ENCODE results near the gene OR6C75.
"Not testable (repeated sequence)": the region's sequence is repeated elsewhere in the genome, so short reads cannot be mapped to it uniquely, and the experiment has no call there.

OR6C75 gene

DNA sequence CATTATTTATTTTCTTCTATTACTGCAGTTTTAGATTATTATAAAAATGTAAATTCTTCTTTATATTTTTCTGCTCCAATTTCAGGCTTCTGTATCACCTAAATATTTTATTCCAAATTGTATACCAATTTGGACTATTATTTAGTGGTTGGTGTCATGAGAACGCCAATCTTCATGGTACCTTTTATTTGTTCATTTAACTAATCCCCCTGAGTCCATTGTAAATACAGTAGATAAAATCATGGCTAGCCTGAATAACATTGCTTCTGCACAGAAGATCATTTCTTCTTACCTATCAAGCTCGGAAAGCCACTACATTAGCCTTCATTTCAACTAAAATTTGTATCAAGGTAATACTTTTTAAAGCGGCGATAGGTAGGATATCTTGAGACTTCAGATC, at the start of gene OR6C75:
Gene OR6C75, plus strand, starts transcription at position 301 of the 400 bp plus-strand sequence. CDS start 2,136 bp downstream, outside the sequence.
- no peak for DNase-seq

DNA sequence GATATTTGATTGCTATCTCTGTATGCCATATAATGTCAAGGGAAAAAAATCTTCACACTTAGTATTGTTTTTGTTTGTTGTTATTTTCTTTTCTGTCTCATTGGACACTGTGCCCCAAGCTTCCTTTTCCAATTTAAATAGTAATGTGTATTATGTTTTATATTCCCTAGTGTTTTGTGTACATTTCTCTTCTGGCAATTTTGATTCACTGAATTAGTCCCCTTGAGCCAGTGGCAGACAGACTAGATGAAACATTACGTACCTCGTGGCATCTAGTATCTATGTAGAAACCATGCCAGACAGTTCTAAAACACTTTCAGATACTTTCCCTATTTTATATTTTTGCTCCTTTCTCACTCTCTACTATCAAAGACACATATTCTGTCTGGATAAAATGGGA, 48.7 kb upstream of the OR6C75 start, which contains the start of gene OR6C1:
Gene OR6C1, plus strand, starts transcription at position 301 of the 400 bp plus-strand sequence. CDS start 6,257 bp downstream, outside the sequence.
- DNase-seq, result no peak

DNA sequence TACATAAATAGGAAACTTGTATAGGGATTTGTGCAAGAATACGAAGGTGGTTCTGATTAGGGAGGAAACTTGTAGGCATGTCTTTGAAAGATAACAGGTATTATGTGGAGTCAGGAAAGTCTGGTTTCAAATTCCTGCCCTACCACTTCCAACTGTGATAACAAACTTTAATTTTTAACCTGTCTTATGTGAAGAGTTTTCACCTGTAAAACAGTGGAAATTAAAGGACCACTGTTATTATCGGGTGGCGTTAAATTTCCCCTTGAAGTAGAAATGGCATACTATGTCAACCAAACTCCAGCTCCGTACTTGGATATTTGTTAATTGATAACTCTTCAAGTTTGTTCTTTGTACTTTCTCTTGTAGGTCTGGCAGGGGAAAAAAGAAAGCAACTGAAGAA, 42.6 kb upstream of the OR6C75 start:
- DNase-seq, result no peak

DNA sequence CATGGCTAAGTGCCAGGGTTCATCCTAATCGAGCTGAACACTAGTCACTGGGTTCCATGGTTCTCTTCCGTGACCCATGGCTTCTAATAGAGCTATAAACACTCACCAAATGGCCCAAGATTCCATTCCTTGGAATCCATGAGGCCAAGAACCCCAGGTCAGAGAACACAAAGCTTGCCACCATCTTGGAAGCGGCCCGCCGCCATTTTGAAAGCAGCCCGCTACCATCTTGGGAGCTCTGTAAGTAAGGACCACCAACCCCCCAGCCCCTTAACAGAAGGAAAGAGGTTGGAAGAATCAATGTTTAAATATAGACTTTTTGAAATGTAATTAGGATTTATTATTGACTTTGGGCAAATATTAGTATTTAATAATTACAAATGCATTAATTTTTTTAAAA, 37.0 kb upstream of the OR6C75 start:
- DNase-seq, result not testable (repeated sequence)

DNA sequence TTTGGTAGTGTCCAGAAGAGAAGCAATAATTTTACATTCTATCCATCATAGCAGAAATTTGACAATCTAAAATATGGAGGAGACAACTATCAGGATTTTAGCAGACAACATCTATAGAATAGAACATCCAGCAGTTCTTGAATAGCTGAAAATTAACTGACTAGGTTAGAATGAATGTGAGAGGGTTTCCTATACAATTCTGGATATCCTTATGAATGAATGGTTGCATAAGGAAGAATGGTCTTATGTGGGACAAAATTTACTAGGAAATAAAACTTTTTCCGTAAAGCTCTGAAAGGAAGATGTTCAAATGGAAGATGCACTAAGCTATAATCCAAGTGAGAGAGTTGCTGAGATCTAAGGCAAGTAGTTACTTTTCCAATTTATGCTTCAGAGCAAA, 32.3 kb upstream of the OR6C75 start, which contains the start of gene OR6C3:
Gene OR6C3, plus strand, starts transcription at position 301 of the 400 bp plus-strand sequence. CDS start 955 bp downstream, outside the sequence.
- no peak for DNase-seq

DNA sequence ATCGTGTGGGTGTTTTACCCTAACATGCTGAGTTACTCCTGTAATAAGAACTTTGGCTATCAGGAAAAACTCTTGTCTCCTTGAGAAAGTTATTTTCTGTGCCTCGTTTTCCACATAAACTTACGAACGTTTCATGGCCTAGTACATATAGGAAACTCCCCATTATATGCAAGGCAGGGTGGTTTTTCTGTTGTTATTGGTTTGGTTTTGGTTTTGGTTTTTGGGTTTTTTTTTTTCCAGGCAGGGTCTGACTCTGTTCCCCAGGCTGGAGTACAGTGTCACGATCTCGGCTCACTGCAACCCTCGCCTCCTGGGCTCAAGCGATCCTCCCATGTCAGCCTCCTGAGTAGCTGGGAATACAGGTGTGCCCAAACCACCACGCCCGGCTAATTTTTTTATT, 26.8 kb upstream of the OR6C75 start:
- DNase-seq, result no peak

DNA sequence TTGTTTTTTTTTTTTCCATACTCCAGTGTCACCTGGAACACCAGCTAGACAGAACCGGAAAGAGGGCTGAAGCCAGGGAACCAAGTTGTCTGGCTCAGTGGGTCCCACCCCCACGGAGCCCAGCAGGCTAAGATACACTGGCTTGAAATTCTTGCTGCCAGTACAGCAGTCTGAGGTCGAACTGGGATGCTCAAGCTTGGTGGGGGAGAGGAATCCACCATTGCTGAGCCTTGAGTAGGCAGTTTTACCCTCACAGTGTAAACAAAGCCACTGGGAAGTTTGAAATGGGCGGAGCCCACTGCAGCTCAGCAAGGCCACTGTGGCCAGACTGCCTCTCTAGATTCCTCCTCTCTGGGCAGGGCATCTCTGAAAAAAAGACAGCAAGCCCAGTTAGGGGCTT, 7.4 kb upstream of the OR6C75 start:
- DNase-seq, result not testable (repeated sequence)

DNA sequence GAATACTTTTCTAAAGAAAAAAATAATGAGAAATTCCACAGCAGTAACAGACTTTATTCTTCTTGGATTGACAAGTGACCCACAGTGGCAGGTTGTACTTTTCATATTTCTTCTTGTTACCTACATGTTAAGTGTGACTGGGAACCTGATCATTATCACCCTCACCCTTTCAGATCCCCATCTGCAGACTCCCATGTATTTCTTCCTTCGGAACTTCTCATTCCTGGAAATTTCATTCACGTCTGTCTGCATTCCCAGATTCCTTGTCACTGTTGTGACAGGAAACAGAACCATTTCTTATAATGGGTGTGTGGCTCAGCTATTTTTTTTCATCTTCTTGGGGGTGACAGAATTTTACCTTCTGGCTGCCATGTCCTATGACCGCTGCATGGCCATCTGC, 2.3 kb downstream of the OR6C75 start:
- no peak for DNase-seq

DNA sequence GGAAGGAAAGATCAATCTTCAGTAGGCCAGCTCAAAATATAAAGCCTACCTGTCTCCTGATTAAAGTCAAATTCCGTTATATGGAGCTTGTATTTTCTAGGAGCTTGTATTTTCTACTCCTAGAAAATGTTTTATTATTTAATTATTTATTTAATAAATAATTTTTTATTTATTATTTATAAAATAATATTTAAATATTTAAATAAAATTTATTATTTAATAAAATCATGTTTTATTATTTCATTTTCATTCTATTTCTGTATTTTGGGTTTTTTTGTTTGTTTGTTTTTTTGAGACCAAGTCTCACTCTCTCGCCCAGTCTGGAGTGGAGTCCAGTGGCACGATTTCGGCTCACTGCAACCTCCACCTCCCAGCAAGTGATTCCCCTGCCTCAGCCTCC, 9.7 kb downstream of the OR6C75 start:
- DNase-seq, result no peak

DNA sequence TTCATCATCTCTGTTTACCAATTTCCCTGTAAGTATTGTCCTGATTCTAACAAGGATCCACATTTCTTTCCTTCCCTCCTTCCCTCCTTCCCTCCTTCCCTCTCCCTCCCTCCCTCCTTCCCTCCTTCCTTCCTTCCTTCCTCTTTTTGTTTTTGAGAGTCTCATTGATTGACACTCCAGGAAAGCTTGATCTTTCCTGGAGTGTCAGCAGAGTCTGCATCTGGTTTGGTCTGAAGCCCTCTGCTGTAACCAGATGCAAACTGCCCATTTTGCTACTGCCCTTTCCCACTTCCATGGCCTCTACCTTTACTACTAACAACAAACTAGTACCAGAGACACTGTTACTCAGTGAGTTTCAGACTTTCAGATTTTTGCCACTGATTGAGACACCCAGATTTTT, 23.1 kb downstream of the OR6C75 start:
- DNase-seq, result no peak

DNA sequence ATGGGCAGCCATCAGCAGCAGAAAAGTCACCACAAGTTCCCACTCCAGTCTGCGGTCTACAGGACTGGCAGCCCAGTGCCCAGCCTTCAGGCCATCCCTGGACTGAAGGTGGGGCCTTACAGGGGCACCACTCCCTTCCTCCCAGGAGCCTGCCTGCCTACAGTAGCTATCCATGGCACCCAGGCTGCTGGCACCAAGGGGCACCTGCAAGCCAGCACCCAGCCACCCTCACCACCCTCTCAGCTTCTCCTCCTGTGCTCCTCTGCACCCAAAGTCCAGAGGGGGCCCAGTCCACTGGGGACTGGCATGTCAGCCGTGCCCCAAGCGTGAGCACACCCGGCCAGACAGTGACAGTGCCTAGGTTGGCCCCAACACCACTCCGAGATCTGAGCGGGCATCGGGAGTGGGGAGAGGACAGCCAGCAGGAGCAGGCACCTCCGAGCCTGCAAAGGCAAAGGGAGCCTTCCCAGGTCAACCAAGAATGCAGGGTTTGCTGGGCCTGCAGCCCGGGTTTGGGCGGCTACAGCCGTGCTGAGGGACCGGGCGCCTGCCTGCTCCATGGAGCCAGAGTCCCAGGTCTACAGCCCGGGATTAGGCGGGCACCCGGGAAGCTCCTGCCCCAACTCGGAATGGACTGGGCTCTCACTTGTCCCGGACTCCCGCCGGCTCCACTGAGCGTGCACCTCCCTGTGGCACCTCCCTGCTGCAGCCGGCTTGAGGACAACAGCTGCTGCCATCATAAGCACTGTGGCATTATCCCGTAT, 29.4 kb downstream of the OR6C75 start:
- DNase-seq, result no peak

DNA sequence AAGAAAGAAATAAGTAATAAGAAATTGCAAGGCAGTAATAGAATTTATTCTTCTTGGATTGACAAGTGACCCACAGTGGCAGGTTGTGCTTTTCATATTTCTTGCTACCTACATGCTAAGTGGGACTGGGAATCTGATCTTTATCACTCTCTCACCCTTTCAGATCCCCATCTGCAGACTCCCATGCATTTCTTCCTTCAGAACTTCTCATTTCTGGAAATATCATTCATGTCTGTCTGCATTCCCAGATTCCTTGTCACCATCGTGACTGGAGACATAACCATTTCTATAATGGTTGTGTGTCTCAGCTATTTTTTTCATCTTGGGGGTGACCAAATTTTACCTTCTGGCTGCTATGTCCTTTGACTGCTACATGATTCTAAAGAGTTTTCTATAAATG, 33.6 kb downstream of the OR6C75 start:
- DNase-seq, result no peak

DNA sequence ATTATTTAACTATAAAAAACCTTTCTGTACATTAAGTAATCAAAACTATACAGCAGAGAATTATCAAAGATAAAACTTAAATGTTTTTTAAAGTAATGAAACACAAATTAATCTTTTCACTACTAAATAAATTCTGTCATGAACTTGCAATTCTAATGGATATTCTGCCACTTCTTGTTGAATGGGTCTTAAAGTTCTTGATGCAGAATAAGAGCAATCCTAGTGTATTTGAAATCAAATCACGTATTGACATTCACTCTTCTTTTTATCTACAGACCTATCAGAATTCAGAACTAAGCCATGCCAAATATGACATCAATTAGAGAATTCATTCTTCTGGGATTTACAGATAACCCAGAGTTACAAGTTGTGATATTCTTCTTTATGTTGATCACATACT, 37.5 kb downstream of the OR6C75 start, which contains the start of gene OR6C65:
Gene OR6C65, plus strand, starts transcription at position 301 of the 400 bp plus-strand sequence. Its CDS starts 0 bp downstream, at position 301.
- DNase-seq, result no peak

DNA sequence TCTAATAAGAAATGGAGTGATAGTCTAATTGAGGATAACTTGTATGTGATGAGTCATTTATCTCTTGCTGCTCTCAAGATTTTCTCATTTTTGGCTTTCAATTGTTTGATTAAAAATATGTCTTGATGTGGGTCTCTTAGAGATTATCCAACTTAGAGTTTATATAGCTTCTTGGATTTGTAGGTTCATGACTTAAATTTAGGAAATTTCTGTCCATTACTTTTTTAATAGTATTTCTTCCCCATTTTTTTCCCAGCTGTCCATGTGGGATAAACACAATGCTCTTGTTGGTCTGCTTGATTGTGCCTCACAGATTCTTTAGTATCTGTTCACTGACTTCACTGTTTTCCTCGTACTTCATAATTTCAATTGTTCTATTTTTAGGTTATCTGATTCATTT, 45.1 kb downstream of the OR6C75 start:
- no peak for DNase-seq

DNA sequence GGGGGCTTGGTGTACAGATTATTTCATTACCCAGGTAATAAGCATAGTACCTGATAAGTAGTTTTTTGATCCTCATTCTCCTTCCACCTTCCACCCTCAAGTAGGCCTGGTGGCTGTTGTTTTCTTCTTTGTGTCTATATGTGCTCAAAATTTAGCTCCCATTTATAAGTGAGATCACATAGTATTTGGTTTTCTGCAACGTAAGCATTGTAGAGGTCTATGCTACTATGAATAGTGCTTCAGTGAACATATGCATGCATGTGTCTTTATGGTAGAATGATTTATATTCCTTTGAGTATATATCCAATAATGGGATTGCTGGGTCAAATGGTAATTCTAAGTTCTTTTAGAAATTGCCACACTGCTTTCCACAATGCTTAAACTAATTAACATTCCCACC, 46.4 kb downstream of the OR6C75 start:
- not testable (repeated sequence) for DNase-seq

DNA sequence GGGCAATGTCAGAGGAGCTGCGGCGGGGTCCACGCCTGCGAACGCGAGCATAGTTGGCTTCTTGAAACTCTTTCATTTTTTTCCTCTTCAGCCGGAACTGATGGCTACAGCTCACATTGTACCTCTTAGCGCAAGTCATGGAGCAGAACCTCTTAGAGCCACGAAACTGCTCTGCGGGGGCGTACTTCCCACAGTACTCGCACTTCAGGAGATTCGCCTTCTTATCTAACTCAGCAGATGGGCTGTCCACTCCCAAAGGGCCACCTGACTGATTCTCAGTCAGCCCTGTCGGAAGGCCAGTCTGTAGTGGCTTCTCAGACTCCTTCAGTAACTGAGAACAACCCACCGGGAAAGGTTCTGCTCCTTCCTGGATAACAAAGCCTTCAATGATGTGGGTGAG, 49.4 kb downstream of the OR6C75 start:
- DNase-seq, result not testable (repeated sequence)

DNA sequence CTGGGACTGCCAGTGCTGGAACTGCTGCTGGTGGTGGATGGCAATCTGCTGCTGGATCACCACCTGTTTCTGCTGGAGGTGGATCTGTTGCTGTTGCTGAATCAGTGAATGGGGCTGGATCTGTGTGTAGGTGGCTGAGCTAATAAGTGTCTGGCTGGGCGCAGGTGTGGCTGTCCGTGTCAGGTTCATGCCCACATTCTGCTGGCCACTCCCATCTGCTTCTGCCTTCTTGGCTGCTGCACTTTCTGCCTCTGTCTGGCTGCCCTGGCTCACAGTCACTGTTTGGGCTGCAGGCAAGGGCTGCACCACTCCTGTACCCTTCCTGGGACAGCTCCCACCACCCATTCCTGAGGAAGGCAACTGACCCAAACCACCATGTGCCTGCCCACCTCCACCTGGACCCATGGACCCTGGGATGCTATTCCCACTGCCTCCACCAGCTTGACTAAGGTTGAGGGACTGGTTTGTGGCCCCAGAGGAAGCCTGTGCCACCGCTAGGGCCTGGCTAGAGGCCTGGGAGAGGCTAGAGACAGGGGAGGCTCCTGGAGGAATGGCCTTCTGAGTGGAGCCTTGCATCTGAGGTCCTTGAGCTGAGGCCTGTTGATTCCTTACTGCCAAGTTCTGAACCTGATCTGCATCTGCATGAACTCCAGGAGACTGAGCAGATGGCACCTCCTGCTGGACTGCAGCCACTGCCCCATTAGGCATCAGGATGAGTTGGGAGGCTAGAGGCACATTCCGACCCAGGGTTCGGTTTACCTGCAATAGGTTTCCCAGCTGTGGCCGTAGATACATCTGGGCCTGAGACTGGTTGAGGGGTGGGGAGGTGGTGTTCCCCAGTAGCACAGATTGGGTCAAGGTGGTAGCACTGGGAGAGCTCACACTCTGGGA, 51.0 kb downstream of the OR6C75 start:
- not testable (repeated sequence) for DNase-seq

DNA sequence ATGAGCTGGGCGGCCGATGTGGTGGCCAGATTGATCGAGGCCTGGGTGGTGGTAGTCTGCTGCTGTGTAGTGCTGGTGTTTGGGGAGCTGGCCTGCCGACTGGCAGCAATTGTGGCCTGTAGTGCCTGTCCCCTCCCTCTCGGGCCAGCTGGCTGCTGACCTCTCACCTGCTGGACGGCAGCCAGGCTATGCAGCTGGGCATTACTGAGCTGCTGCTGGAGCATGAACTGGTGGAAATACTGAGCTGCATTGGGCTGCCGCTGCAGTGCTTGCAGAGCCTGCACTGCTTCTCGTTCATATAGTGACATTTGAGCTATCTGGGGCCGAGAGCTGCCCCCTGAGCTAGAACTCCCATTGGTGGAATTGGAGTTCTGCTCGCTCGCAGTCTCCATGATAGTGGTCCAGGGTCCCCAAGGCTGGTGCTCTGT, 51.6 kb downstream of the OR6C75 start:
- not testable (repeated sequence) for DNase-seq

DNA sequence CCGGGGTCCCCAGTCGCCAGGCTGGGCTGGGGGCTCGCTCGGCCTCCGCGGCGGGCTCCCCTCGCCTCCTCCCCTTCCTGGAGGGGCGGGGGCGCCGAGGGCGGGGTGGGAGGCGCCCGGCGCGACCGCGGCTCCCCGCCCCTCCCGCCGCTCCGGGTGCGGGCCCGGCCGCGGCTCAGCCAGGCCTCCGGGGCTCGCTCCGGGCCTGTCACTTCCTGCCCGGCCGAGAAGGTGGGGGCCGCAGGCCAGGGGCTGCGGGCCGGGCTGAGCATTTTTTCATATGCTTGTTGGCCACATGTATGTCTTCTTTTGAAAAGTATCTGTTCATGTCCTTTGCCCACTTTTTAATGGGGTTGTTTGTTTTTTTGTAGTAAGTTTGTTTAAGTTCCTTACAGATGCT, 52.1 kb downstream of the OR6C75 start:
- DNase-seq, result not testable (repeated sequence)

DNA sequence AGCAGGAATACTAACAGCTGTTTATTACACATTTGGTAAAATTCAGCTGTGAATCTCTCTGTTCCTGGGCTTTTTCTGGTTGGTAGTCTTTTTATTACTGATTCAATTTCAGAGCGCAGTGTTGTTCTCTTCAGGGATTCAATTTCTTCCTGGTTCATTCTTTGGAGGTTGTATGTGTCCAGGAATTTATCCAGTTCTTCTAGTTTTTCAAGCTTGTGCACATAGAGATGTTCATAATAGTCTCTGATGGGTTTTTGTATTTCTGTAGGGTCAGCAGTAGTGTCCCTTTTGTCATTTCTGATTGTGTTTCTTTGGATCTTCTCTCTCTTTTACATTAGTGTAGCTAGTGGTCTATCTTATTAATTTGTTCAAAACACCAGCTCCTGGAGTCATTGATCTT, 54.2 kb downstream of the OR6C75 start:
- DNase-seq, result no peak

Measured in SIG-M5 (cell line).